HEK293T (cell line): ENCODE data around the gene DCHS2.

ENCODE experiments used
- CTCF ChIA-PET: fragments of 350-600 bp; formaldehyde crosslinking; extraction: SDS; loops from one replicate; lab custom pipeline; 2021; ENCODE audit warnings: antibody characterized with exemption, inconsistent platforms; lab: Yijun Ruan, JAX
- POLR2A ChIA-PET: fragments of 350-600 bp; formaldehyde crosslinking; extraction: SDS; loops from one replicate; lab custom pipeline; 2020; ENCODE audit warnings: antibody characterized with exemption, inconsistent platforms; lab: Yijun Ruan, JAX
- DNase-seq: peaks from one replicate; pipeline ENCODE4 v3.0.0; 2012; ENCODE audit warnings: mixed read lengths; ENCODE audit errors: extremely low spot score
- ARNT ChIP-seq: fragments of 450-650 bp; IDR thresholded peaks from 2 replicates; pipeline ENCODE4 v1.6.1; 2017; ENCODE audit warnings: mild to moderate bottlenecking
- BHLHE40 ChIP-seq: fragments of 450-650 bp; IDR thresholded peaks from 2 replicates; pipeline ENCODE4 v1.6.1; 2016; ENCODE audit warnings: mild to moderate bottlenecking, moderate library complexity, borderline replicate concordance
- CTBP1 ChIP-seq: fragments of 450-650 bp; IDR thresholded peaks from 2 replicates; pipeline ENCODE4 v1.6.1; 2016; ENCODE audit warnings: borderline replicate concordance
- ELF4 ChIP-seq: fragments of 450-650 bp; IDR thresholded peaks from 2 replicates; pipeline ENCODE4 v1.6.1; 2017; ENCODE audit warnings: antibody characterized with exemption
- FOXA1 ChIP-seq: fragments of 450-650 bp; IDR thresholded peaks from 2 replicates; pipeline ENCODE4 v1.6.1; 2016; ENCODE audit warnings: mild to moderate bottlenecking
- FOXK2 ChIP-seq: fragments of 450-650 bp; IDR thresholded peaks from 2 replicates; pipeline ENCODE4 v1.6.1; 2016; ENCODE audit warnings: mild to moderate bottlenecking
- FOXM1 ChIP-seq: fragments of 450-650 bp; IDR thresholded peaks from 2 replicates; pipeline ENCODE4 v1.6.1; 2017; ENCODE audit warnings: mild to moderate bottlenecking, borderline replicate concordance
- HDGF ChIP-seq: fragments of 450-650 bp; IDR thresholded peaks from 2 replicates; pipeline ENCODE4 v1.6.1; 2017; ENCODE audit warnings: antibody characterized with exemption, borderline replicate concordance
- L3MBTL2 ChIP-seq: fragments of 450-650 bp; conservative IDR thresholded peaks from 2 replicates; pipeline ENCODE4 v1.6.1; 2016; ENCODE audit warnings: mild to moderate bottlenecking
- LEF1 ChIP-seq: fragments of 450-650 bp; IDR thresholded peaks from 2 replicates; pipeline ENCODE4 v1.6.1; 2017; ENCODE audit warnings: mild to moderate bottlenecking, borderline replicate concordance
- NFRKB ChIP-seq: fragments of 450-650 bp; IDR thresholded peaks from 2 replicates; pipeline ENCODE4 v1.6.1; 2016; ENCODE audit warnings: mild to moderate bottlenecking, moderate library complexity
- SP1 ChIP-seq: fragments of 450-650 bp; IDR thresholded peaks from 2 replicates; pipeline ENCODE4 v1.6.1; 2017
- SUZ12 ChIP-seq: fragments of 450-650 bp; IDR thresholded peaks from 2 replicates; pipeline ENCODE4 v1.6.1; 2016; ENCODE audit warnings: mild to moderate bottlenecking
- TARDBP ChIP-seq: fragments of 450-650 bp; IDR thresholded peaks from 2 replicates; pipeline ENCODE4 v1.6.1; 2016
- ZNF384 ChIP-seq: fragments of 450-650 bp; IDR thresholded peaks from 2 replicates; pipeline ENCODE4 v1.6.1; 2016
- TF ChIP-seq, protein P1 (sequence below): fragments of 450-650 bp; IDR thresholded peaks from 2 replicates; pipeline ENCODE4 v1.6.1; 2016

DCHS2 gene

DNA sequence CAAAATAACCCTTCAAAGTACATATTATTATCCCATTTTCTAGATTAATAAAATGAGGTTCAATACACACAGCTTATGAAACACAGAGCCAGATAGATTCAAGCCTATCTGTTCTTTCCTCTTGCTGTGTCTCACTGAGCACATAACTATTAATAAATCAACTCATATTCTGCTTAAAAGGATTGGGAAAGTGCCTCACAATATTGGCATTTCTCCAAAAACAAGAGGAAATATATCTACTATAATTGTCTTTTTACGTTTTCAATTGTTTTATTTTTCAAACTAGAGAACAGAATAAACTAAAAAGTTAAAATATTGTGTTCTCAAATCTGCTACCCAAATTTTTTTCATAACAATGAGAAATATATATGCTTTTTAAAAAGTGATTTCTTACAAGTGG lies 15.8 kb downstream of the DCHS2 start:
- no peak for TF ChIP-seq SUZ12
- no peak for TF ChIP-seq SP1
- TF ChIP-seq CTBP1 = no peak
- no peak for TF ChIP-seq LEF1
- TF ChIP-seq, protein P1, sequence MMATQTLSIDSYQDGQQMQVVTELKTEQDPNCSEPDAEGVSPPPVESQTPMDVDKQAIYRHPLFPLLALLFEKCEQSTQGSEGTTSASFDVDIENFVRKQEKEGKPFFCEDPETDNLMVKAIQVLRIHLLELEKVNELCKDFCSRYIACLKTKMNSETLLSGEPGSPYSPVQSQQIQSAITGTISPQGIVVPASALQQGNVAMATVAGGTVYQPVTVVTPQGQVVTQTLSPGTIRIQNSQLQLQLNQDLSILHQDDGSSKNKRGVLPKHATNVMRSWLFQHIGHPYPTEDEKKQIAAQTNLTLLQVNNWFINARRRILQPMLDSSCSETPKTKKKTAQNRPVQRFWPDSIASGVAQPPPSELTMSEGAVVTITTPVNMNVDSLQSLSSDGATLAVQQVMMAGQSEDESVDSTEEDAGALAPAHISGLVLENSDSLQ = no peak
- no peak for TF ChIP-seq L3MBTL2
- TF ChIP-seq ARNT = no peak
- no peak for TF ChIP-seq ZNF384
- TF ChIP-seq FOXA1 = no peak
- TF ChIP-seq FOXK2 = no peak
- TF ChIP-seq HDGF = no peak
- TF ChIP-seq TARDBP = no peak
- no peak for TF ChIP-seq FOXM1
- no peak for TF ChIP-seq NFRKB
- TF ChIP-seq BHLHE40 = no peak
- no peak for TF ChIP-seq ELF4
- ChIA-PET POLR2A (interaction anchor here (1.1 kb wide), 1 partner anchor 12 kb away, joined by 3 read pairs; no protein-coding TSS in a partner anchor), CTCF (interaction anchor here (1.3 kb wide), 1 partner anchor 11 kb away, joined by 3 read pairs; no protein-coding TSS in a partner anchor)
- DNase-seq = no peak

DNA sequence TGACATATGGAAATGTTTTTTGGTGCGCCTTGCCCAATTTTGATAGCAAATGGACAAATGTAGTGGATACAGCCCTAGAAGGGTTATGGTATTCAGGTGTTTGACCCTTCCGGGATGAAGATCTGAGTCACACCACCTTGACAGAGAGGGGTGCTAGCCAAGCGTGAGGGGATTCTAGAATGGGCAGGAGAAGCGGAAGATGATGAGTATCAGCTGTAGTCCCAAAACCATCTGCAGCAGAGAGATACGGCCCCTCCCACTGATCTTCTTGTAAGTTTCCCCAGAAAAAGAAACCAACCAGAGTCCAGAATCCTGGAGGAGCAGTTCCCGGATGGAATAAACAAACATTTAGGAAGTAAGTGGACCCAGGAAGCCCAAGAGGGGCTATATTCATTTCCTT lies 18.1 kb downstream of the DCHS2 start:
- no peak for TF ChIP-seq CTBP1
- no peak for TF ChIP-seq BHLHE40
- no peak for TF ChIP-seq TARDBP
- TF ChIP-seq ZNF384 = no peak
- no peak for TF ChIP-seq L3MBTL2
- no peak for TF ChIP-seq NFRKB
- no peak for TF ChIP-seq FOXA1
- TF ChIP-seq SP1 = no peak
- TF ChIP-seq, protein P1 = no peak
- POLR2A ChIA-PET = no interaction called here
- DNase-seq = no peak
- CTCF ChIA-PET = no interaction called here

DNA sequence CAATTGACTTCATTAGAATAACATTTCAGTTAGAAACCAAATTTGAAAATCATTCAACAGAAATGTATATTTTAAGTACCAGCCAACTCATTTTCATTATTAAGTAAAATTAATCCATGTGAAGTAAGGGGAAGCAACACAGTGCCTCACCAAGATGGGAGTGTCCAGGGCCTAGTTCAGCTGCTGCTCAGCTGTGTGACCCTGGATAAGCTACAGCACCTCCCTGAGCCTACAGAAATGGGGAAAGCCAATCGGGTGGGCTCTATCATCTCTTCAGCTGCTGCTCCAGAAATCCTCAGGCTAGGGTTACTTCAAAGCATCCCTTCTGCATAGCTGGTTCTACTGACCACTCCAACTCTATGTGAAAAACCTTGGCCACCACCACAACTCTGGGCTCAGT lies 18.7 kb downstream of the DCHS2 start:
- CTCF ChIA-PET = no interaction called here
- POLR2A ChIA-PET = no interaction called here
- DNase-seq = no peak
- TF ChIP-seq HDGF (no peak), LEF1 (no peak), FOXA1 (no peak), NFRKB (no peak), SP1 (no peak), ARNT (no peak), ZNF384 (no peak), ELF4 (no peak), FOXK2 (no peak), FOXM1 (no peak), SUZ12 (no peak), TARDBP (no peak), BHLHE40 (no peak), CTBP1 (no peak), L3MBTL2 (no peak)
- TF ChIP-seq, protein P1 = no peak

DNA sequence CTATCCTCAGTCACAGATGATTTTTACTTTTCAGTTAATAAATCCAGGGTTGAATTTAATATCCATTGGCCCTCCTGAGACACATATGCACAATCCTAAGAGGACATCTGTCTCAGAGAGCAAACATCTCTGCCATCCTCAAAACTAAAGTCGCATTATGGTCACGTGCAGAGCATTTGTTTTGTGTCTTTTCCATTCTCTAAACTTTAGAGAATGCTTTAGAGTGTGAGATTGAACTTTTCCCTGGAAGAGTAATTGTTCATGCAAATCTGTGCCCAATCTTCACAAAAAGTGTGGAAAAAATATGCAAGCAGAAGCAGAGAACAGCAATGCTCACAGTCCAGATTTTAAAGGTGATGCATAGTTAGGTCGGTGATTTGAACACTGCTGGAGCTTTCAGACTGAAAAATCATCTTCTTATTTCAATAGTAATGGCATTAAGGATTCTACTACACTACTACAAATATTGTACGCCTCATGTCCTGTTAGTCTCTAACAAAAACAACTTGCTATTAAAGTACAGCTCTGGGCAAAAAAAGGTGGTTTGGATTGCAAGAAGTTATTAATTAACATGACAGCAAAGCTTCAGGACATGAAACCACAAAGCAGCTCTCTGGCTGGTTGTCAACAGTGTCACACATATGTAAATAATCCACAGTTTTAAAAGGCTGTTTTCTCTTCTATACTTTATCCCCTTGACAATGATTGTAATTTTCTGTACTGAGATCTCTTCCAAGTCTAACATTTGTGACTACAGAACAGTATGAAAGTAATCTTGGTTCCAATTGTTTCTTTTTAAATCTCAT lies 19.9 kb downstream of the DCHS2 start:
- no peak for TF ChIP-seq SUZ12
- no peak for DNase-seq
- ChIA-PET POLR2A (no interaction called here), CTCF (no interaction called here)

DNA sequence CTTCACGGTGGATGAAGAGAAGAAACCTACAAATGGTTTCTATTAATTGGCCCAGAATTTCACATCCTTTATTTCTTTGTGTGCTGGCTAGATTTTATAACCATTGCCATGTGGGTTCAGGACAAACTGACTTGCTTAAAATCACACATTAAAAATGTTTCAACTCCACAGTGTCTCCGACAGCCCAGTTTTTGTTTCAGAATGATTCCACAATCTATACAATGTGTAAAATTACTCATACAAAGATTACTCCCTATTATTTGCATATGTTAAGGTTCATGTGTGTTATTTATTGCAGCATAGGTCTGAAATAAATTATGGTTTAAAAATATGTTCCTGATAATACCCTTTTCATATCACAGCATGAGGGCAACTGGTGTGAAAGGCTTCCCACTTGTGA lies 20.6 kb downstream of the DCHS2 start:
- ChIA-PET POLR2A (no interaction called here), CTCF (no interaction called here)
- no peak for TF ChIP-seq FOXK2
- TF ChIP-seq HDGF = no peak
- TF ChIP-seq NFRKB = no peak
- TF ChIP-seq, protein P1 = no peak
- no peak for TF ChIP-seq SUZ12
- TF ChIP-seq TARDBP = no peak
- TF ChIP-seq FOXM1 = no peak
- no peak for TF ChIP-seq ZNF384
- no peak for TF ChIP-seq ARNT
- TF ChIP-seq BHLHE40 = no peak
- no peak for TF ChIP-seq L3MBTL2
- no peak for TF ChIP-seq CTBP1
- no peak for TF ChIP-seq ELF4
- TF ChIP-seq SP1 = no peak
- TF ChIP-seq FOXA1 = no peak

More for the DNA sequence above, 20.6 kb downstream of the DCHS2 start:
- no peak for DNase-seq
